MCF 10A (cell line): Measurements from ENCODE around the gene RINL. TPM values are rescaled to one million over a fixed set of nuclear protein-coding genes. Genes with fewer than 3 reads are reported as not detected.
"Not testable (repeated sequence)": the region's sequence is repeated elsewhere in the genome, so short reads cannot be mapped to it uniquely, and the experiment has no call there.

ENCODE experiments used
- BruUV-seq: library from RNA; stranded (reverse); fragments of 400-500 nt; replicated peaks from 2 replicates; lab custom pipeline; 2021; lab: Mats Ljungman, UMichigan
- CTCF ChIA-PET: fragments of 300-600 bp; sonication (Branson Sonifier 250); formaldehyde crosslinking; extraction: SDS; loops from one replicate; lab custom pipeline; 2021; ENCODE audit warnings: antibody characterized with exemption, inconsistent platforms; lab: Yijun Ruan, JAX
- POLR2A ChIA-PET: fragments of 300-600, 350-650 bp; sonication (Branson Sonifier 250); formaldehyde crosslinking; extraction: SDS; loops from one replicate; lab custom pipeline; 2020; ENCODE audit warnings: antibody characterized with exemption, inconsistent platforms; lab: Yijun Ruan, JAX
- DNase-seq: peaks from one replicate; pipeline ENCODE4 v3.0.0-alpha.2; 2018; ENCODE audit not compliant: unreplicated experiment
- H3K27ac Mint-ChIP-seq: one replicate; pipeline ENCODE4 v1.8.0; 2022; ENCODE audit warnings: mild to moderate bottlenecking, low read depth, mixed read lengths; ENCODE audit not compliant: unreplicated experiment
- H3K27me3 Mint-ChIP-seq: one replicate; pipeline ENCODE4 v1.8.0; 2022; ENCODE audit warnings: mixed read lengths; ENCODE audit not compliant: insufficient read depth, unreplicated experiment
- H3K36me3 Mint-ChIP-seq: one replicate; pipeline ENCODE4 v1.8.0; 2022; ENCODE audit warnings: mild to moderate bottlenecking, moderate library complexity, mixed read lengths; ENCODE audit not compliant: insufficient read depth, unreplicated experiment
- H3K4me1 Mint-ChIP-seq: one replicate; pipeline ENCODE4 v1.8.0; 2022; ENCODE audit warnings: mixed read lengths; ENCODE audit not compliant: insufficient read depth, unreplicated experiment
- H3K4me3 Mint-ChIP-seq: one replicate; pipeline ENCODE4 v1.8.0; 2022; ENCODE audit warnings: mild to moderate bottlenecking, moderate library complexity, mixed read lengths; ENCODE audit not compliant: unreplicated experiment
- H3K9me3 Mint-ChIP-seq: one replicate; pipeline ENCODE4 v1.8.0; 2022; ENCODE audit warnings: mixed read lengths; ENCODE audit not compliant: unreplicated experiment
- CTCF ChIP-seq: fragments of 200-600 bp; IDR thresholded peaks from one replicate; pipeline ENCODE4 v1.8.0; 2022; ENCODE audit warnings: antibody characterized with exemption, mild to moderate bottlenecking; ENCODE audit not compliant: unreplicated experiment
- intact Hi-C: fragments of 100-400 bp; cut with micrococcal nuclease; formaldehyde crosslinking; loops from 2 replicates; pipeline ENCODE4 v1.14.1; 2022
- total RNA-seq: library from RNA; stranded (reverse); gene quantifications from 2 replicates; pipeline ENCODE4 v1.2.3, GENCODE V29; 2022

RINL gene
- total RNA-seq, 1 experiment from 2014 or later: 4.7 TPM

GRCh38 chr19:38867171-38867780 lies 10.8 kb downstream of the RINL start:
- Mint-ChIP-seq H3K4me3 (no peak overlapping the region), H3K27me3 (no peaks in the 10 kb centered on the region), H3K27ac (no peak overlapping the region), H3K4me1 (peaks cover 10% of the 10 kb centered on the region), H3K9me3 (no peaks in the 10 kb centered on the region), H3K36me3 (no peaks in the 10 kb centered on the region)
- ChIA-PET POLR2A (interaction anchor here (0.6 to 1.6 kb wide), 4 partner anchors 9 to 1643 kb away, joined by 3 to 5 read pairs (median 4); partner anchors contain the start of gene NFKBIB), CTCF (interaction anchor here (0.6 kb wide), 1 partner anchor 18 kb away, joined by 3 read pairs; no protein-coding TSS in a partner anchor)
- intact Hi-C loops: no loop called here
- TF ChIP-seq CTCF: no peak
- no peak for DNase-seq
- no TSS peak for BruUV-seq

GRCh38 chr19:38862321-38863059 lies 15.6 kb downstream of the RINL start:
- intact Hi-C loops: no loop called here
- no peak for TF ChIP-seq CTCF
- POLR2A ChIA-PET: interaction anchor here (0.6 to 2.9 kb wide), 7 partner anchors 10 to 932 kb away, joined by 3 to 18 read pairs (median 5); partner anchors contain the start of genes MRPS12, NFKBIB, SARS2 and SIRT2
- Mint-ChIP-seq H3K27me3 (no peaks in the 10 kb centered on the region), H3K9me3 (no peaks in the 10 kb centered on the region), H3K4me1 (peaks cover 6% of the 10 kb centered on the region), H3K36me3 (no peaks in the 10 kb centered on the region), H3K27ac (no peak overlapping the region), H3K4me3 (no peak overlapping the region)
- no peak for DNase-seq
- CTCF ChIA-PET: interaction anchor here (1.3 to 2.3 kb wide), 3 partner anchors 20 to 459 kb away, joined by 4 to 17 read pairs (median 5); no protein-coding TSS in a partner anchor
- BruUV-seq: no TSS peak

- intact Hi-C loops: no loop called here
- CTCF ChIA-PET: no interaction called here
- H3K36me3 Mint-ChIP-seq: no peaks in the 10 kb centered on the region
- H3K27ac Mint-ChIP-seq: no peak overlapping the region
- BruUV-seq: no TSS peak
- H3K9me3 Mint-ChIP-seq: no peaks in the 10 kb centered on the region
- TF ChIP-seq CTCF: no peak
- DNase-seq: no peak
- no peaks in the 10 kb centered on the region for H3K27me3 Mint-ChIP-seq
- no peak overlapping the region for H3K4me3 Mint-ChIP-seq
- POLR2A ChIA-PET: interaction anchor here (1.7 to 2.9 kb wide), 2 partner anchors 9 to 39 kb away, joined by 6 to 18 read pairs; partner anchors contain the start of genes NFKBIB and SIRT2
- H3K4me1 Mint-ChIP-seq: peaks cover 6% of the 10 kb centered on the region
These were observed 16.7 kb downstream of the RINL start for GRCh38 chr19:38861368-38861767.

- H3K27me3 Mint-ChIP-seq, DNase-seq, BruUV-seq, intact Hi-C loops, H3K36me3 Mint-ChIP-seq, H3K4me3 Mint-ChIP-seq, H3K9me3 Mint-ChIP-seq, CTCF ChIA-PET, H3K27ac Mint-ChIP-seq, H3K4me1 Mint-ChIP-seq: not testable (repeated sequence)
- POLR2A ChIA-PET: interaction anchor here (0.6 kb wide), 1 partner anchor 68 kb away, joined by 3 read pairs; no protein-coding TSS in a partner anchor
These were observed 18.4 kb downstream of the RINL start for GRCh38 chr19:38859631-38860204.
